HG03469 (cell line): ENCODE measurements around the gene TRIM8.

ENCODE experiments used
- ATAC-seq: cut with Tn5 transposase; IDR thresholded peaks from one replicate; pipeline ENCODE4 v1.9.1; 2021; ENCODE audit warnings: mild to moderate bottlenecking, moderate library complexity, moderate number of reproducible peaks; ENCODE audit not compliant: unreplicated experiment

Gene TRIM8

DNA sequence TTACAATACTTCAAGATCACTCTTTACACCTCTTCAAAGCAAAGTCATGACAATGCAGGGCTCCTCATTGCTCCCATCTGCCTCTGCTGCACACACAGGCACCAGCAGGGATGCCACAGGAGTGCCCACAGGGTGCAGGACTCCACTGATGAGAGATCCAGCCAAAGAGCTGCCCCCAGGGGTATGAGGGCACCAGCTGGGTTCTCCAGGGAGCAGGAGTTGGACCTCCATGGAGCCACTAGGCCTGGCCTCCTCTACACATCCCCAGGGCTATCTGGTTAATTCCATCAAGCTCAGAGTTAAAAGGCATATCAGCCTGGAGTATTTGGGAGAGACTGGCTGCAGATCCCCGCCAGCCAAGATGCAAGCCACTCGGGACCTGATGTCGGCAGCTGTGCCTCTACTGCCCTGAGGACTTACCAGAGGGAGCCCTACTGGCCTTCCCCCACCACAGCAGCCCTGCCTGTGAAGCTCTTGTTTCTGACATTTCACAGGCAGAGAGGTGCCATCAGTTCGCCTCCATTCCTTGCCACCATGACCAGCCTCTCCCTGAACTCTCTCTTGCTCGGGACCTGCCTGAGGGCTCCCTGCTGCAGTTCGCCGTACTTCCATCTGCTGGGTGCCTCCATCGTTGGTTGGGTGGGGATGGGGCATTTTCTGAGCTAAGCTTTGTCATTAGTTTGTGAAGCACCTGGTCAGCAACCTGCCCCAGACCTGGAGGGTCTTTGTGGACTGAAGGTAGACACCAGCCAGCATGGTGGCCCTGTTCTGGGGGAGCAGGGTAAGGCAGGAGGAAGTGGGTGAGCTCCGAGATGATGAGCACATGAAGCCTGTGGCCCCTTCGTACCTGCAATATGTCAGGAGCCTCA lies 12.5 kb upstream of the TRIM8 start:
- no peak for ATAC-seq

DNA sequence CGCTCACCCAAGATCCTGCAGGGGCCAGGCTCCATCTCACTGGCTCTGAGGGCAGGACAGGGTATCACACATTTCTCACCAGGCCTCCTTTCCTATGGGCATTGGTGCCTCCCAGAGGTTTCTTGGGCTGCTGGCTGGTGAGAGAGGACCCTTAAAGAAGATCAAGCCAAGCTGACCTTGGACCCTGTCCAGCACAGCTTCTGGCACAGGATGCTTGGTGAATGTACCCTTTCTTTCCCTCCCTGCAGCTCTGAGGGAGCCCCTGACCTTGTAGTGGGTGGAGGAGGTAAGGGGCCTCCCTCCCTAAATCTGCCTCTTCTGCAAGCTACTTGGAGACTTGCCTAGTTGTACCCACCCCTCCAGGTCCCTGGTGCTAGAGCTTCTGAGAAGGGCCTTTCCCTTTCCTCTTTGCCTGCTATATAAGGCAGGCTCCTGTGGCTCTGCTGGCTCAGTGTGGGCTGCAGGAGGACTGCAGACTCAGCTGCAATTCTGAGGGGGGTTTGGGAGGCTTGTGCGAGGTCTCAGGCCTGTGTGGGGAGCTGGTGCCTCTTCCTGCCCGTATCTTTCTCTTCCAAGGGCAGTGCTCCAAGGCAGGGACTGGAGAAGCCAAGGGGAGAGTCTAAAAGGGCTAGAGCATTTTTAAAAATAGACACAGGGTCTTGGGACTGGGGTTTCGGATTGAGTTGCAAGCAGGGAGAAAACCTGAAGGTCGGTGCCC lies 11.7 kb upstream of the TRIM8 start:
- no peak for ATAC-seq

DNA sequence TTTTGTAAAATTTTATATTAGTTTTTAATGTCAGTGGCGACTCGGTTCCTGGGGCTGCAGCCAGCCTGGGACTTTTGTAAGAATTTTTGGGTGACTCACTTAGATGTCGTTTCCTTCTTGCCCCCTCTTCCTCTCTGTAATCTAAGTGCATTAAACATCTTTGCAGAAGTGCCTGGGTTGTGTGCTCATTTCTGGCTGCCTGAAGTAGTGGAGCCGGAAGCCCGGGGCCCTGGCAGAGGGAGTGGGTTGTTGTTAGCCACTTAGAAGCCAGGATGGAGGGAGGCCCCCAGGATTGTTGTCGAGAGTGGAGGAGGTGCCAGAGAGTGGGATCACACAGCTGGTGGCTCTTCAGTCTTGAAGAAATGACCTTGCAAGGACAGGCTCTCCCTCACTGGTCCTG lies 11.0 kb upstream of the TRIM8 start:
- no peak for ATAC-seq

DNA sequence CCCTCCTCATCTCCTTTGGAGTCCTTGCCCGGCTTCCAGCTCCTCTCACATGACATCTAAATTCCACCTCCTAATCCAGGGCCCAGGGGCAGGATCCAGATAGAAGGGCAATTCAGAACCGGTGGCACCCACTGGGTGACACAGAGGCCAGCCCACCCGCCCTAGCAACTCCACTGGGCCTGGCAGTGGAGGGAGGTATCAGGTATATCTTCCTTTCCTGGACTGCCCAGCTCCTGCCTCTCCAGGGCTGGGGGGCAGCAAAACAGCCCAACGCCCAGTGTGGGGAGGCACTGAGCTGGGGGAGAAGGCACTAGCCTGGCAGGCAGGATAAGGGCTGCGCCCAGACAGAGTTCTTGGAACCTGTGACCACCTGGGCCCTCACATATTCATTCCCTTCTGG lies 10.4 kb upstream of the TRIM8 start:
- ATAC-seq: no peak

DNA sequence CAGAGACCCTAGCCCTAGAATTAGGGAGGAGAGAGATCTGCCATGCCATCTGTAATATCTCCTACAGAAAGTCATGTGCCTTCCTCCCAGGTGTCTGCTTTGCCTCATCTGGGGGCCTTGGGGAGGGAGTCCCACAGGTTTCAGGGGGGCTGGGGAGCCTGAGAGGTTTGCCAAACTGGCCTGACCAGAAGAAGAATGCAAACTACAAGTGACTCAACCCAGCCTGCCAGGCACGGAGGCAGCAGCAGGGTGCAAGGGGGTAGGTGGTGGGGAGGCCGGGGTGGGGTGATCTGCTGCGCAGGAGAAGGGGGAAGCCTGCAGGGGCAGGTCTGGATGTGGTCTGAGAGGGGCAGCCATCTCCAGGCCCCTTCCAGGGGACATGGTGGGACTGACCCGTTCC lies 9.6 kb upstream of the TRIM8 start:
- no peak for ATAC-seq

DNA sequence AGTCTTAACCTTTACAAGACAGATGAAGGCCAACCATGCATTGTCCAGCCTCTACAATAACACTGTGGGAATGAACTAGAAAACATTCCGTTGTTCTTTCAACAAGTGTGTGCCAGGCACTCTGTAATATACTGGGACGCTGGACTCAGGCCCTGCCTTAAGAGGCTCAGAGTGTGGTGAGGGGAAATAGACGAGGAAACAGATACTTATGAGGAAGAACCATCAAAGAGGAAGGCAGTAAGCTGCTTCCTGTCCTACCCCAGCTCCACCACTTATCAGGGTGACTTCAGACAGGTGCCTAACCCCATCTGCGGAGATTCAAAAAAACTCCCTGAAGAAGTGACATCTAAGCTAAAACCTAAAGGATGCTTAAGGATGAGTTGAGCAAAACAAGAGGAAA lies 8.9 kb upstream of the TRIM8 start:
- ATAC-seq: no peak

DNA sequence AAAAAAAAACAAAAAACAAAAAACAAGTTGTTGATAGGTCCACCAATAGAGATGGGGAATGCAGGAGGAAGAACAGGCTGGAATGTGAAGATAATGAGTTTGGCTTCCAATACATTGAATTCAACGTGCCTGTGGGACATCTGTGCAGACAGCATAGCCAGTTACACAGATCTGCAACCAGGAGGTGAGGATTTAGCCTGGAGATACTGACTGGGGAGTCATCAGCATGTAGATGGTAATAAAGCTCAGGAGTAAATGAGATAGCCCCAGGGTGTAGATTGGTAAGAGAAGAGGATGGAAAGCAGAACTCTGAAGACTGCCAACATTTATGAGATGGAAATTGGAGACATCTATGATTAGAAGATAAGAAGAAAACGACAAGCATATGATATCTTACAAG lies 4.7 kb upstream of the TRIM8 start:
- ATAC-seq: no peak

DNA sequence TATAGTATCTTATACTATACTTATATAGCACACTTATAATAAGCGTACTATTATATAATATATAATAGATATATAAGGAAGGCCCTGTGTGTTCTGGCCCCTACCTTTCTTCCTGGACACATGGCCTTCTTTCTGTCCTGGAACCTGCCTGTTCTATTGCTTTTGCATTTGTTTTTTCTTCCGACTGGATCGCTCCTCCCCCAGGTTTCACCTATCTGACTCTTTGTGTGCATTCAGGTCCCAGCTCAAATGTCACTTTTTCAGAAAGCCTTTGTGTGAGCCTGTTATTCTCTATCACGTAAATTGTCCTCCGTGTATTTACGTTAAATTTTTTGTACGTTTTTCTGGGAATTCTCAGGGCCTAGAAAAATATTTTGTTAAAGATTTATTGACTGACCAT lies 2.9 kb upstream of the TRIM8 start:
- ATAC-seq: no peak

DNA sequence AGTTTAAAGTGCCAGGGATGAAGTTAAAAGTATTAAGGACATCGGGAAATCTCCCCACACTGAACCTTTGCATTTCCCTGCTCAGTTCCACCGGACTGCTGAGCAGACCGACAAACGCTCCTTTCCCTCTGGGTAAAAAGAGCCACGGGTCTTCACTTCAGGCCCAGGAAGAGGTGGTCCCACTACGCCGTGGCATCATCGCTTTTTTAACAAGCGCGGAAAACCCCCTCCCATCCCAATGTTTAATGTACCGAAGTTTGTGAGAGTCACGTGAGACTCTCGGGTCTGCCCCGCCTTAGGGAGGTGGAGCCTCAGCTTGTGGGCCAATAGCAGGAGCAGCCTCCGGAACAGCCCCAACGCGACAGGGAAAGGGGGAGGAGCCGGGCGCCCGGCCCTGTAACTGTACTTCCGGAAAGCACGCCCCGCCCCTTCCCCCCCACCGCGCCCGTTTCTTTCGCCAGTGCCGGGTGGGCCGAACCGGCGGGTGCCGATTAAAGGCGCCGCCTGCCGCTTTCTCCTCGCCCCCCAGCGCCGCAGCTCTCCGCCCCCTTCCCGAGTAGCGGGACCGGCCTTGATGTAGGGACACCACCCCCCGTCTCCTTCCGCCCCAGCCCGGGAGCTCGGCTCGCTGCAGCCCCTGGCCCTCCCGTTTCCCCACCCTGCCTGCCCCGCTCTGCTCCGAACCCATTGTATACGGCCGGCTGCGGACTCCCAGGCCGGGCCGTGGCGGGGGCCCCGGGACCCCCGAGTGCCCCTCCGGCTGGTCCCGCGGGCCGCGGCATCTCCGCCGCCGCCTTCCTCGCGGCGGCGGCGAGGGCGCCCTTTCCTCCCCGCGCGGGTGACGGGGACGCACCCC lies 2.2 kb upstream of the TRIM8 start:
- peak; percentile 31 for ATAC-seq

DNA sequence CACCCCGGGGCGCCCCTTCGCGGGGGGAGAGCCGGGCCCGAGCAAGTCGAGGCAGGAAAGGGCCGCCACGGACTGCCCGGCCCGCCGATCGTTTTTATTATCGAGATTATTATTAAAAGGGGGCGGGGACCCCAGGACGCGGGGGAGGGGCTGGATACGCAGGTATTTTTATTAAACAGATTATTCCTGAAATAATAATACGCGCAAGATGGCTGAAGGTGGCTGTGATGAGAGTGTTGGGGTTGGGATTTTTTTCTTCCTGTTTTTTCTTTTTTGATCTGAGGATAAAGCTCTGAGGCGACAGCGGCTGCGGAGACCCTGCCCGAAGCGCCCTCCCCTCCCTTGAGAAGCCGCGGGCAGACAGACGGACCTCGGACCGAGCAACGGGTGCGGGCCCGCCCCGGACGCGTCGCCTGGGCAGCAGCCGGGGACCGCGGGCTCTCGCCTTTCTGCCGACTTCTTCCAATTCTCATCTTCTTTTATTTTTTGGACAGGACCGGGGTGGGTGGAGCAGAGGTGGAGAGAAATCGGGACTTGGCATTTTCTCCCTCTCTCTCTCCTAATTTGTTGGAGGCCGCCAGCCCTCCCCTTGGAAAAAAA lies 1.4 kb upstream of the TRIM8 start:
- ATAC-seq: no peak

DNA sequence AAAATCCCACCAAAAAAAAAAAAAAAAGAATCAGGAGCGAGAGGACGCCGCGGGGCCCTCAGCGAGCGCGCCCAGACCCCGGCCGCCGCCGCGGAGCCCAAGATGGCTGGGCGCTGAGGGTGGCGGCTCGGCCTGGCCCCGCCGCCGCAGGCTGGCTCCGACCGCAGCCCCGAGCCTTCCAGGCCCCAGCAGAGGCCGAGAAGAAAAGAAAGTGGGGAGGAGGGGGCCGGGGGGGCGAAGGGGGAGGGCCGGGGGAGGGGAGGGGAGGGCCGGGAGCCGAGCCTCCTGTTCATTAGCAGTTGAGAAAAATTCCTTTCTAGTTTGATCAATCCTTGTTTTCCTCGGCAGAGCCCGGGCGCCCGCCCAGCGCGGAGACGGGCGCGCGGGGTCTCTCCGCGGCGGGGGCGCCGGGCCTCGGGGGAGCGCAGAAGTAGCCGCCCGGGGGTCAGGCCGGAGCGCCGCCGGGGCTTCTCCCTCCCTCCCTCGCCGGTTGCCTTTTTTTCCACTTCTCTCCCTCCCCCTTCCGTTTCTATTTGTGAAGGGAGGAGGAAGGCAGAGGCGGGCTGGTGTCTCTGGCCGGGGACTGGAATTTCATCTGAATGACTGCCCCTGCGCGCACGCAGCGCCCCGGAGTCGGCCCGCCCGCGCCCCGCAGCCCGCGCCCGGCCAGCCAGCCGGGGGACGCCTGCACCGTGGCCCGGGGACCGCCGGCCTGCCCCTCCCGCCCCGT lies 778 bp upstream of the TRIM8 start:
- ATAC-seq: no peak

DNA sequence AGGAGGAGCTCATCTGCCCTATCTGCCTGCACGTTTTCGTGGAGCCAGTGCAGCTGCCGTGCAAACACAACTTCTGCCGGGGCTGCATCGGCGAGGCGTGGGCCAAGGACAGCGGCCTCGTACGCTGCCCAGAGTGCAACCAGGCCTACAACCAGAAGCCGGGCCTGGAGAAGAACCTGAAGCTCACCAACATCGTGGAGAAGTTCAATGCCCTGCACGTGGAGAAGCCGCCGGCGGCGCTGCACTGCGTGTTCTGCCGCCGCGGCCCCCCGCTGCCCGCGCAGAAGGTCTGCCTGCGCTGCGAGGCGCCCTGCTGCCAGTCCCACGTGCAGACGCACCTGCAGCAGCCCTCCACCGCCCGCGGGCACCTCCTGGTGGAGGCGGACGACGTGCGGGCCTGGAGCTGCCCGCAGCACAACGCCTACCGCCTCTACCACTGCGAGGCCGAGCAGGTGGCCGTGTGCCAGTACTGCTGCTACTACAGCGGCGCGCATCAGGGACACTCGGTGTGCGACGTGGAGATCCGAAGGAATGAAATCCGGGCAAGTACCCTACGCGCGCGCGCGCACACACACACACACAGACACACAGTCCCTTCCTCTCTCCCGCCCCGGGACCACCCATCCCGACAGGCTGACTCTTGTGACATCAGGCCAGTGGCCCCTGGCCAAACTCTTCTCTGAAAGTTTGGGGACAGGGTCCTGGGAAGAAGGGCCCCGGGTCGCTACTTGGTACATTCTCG lies 538 bp downstream of the TRIM8 start:
- no peak for ATAC-seq

DNA sequence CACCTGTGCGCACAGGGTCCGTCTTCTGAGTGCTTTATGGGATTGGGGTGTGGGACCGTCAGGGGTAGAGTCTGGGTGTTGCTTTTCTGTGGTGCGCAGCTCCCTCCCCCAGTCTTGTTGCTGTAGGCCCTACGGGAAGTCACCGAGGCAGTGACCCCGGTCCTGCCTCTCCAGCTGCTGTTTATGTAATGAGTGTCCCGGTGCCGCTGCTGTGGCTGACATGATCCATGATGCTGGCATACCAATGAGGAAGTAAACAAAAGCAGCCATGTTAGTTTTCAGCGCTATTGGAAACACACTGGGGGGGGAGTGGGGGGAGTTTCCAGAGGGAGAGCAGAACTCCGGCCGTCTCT lies 1.1 kb downstream of the TRIM8 start:
- no peak for ATAC-seq

DNA sequence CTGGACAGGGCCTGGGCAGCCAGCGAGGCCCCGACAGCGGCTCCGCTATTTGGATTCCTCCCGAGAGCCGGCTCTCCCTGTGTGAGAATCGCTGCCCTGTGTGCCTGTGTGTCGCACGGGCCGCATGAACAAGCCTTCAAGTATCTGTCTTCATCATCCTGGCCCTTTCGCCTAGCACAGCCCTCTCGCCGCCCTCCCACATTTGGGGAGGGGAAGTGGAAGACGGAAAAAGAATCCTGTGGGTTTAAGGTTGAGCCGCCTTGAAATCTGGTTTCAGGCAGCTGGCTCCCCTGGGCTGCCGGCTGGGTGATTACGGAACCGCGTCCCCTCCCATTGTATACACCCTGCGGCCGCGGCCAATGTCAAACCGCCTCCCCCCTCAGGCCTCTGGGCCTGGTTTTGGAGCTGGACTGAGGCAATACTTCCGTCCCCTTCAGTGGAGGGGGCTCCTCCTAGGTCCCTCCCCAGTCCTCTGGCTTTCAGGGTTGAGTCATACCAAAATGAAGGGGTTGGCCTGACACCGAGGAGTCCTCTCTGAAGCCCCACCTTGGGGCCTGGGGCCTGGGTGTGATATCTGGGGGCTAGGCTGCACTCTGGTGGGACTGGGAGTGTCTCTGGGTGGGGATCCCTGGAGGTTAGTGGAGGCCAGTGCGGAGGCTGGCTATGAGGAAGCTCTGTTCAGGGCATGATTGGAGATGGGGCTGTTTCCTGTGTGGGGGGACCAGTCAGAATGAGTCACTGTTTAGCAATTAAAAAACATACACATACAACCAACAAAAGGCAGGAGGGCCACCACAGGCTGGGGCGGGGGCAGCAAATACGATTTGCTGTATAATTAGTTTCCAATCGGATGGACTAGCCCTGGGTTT lies 1.7 kb downstream of the TRIM8 start:
- ATAC-seq: no peak

DNA sequence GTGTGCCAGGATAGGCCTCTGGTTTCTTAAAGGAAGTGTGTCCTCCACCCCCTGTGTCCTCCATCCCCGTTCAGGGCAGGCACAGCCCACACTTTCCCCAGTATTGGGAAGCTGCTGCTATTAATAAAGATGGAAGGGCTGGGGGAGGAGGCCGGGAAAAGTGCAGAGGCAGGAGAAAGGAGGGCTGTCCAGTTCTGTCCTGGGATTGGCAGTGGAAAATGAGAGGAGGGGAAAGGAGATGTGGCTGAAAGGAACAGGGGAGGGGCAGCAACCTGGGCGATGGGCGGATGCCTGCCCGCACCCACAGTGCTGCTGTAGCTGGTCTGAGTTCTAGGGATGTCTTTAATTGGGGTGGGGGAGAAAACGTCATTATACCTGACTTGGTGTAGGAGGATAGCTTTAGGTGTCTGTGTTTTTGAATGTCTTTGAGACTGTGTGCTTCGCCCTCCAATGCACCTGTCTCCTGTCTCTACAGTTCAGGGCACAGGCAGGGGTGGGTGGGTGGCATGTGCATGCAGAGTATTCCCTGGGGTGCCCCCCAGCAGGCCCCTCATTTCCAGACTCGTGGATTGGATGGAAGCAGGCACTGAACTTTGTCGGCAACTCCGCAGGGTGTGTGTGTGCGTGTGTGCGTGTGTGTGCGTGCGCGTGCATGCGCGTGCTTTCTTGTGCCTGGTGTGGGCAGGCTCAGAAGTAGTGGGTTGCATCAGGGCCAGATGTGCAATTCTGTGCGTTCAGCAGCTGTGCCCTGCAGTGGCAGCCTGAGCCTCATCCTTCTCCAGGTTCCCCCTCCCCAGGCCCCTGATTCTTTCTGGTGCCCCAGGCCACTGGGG lies 2.5 kb downstream of the TRIM8 start:
- ATAC-seq: no peak

DNA sequence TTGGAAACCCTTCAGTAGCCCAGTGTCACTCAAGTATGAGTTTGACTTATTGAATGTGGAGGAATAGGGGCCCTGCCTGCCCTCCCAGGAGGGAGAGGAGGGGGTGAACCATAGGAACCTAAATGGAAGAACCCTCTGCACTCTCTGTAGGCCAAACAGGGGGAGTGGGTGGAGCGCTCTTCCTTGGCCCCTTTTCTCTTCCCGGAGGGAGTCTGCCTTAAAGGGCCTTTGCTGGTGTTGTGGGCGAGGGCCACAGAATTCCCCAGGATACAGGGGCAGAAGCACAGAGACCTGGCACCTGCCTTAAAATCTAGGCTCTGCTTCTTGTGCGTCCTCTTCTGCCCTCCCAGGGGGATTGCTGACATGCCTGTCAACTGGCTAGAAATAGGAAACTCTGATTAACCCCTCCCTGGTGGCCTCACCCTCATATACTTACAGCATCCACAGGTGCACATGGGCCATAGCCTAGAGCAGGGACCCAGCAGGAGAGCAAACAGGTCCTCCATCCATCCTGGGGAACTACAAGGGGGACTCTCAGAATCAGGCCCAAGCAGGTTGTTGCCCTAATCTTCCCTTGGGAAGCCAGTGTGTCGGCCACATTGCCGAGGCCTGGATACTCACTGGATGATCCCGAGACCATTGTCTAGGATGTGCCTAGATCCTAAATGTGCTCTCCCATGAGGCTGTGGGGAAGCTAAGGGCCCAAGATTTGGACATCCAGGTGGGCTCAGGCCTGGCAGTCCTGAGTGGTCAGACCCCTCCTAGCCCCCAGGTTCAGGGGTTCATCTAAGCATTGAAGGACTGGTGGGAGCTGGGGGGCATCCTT lies 3.4 kb downstream of the TRIM8 start:
- no peak for ATAC-seq

DNA sequence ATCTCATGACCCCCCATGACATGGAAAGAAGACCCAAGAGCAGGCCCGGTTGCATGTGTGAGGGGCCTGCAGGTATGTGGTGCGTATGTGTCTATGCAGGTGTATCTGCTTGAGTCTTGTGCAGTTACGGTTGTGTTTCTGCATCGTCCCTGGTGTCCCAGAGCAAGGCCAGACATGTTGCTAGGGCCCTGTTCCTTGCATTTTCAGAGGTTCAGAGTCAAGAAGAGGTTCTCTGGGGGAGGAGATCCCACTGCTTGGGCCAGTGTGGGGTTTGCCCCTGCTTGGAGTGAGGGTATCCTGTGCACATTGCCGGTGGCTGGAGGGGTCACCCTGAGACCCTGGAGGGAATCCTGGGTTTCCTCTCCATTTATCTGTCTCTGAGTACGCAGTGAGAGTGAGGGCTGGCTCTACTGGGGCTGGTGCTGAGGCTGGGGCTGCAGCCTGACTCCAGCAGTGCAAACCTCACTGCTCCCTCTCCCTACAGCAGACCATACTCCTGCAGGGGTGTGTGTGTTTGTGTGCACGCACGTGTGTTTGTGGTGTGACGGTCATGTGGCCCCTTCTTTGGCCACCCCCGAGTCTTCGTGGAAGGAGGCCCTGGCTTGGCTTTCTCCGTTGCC lies 4.1 kb downstream of the TRIM8 start:
- ATAC-seq: no peak
